Fibroblast of lung (primary cell): ENCODE results near the gene CHAT. TPM values are rescaled to one million over a fixed set of nuclear protein-coding genes. Genes with fewer than 3 reads are reported as not detected.

Source experiments
- DNase-seq, 2 donors: peaks; one replicate each; pipeline versions ENCODE4 v3.0.0 to v3.0.0-alpha.2; 2010; ENCODE audit warnings: low read depth in 2 of 2
- H2AFZ ChIP-seq: 2 replicates; pipeline ENCODE4 v1.5.1; 2012; ENCODE audit warnings: low read length, control low read depth, inconsistent platforms
- H3K27ac ChIP-seq: 2 replicates; pipeline ENCODE4 v1.5.1; 2011; ENCODE audit warnings: low read length, control low read depth; ENCODE audit not compliant: insufficient read depth
- H3K27me3 ChIP-seq: 2 replicates; pipeline ENCODE4 v1.5.1; 2011; ENCODE audit warnings: mild to moderate bottlenecking, low read length; ENCODE audit not compliant: control insufficient read depth, insufficient read depth
- H3K36me3 ChIP-seq: 2 replicates; pipeline ENCODE4 v1.5.1; 2011; ENCODE audit warnings: low read length; ENCODE audit not compliant: control insufficient read depth, insufficient read depth
- H3K4me1 ChIP-seq: 2 replicates; pipeline ENCODE4 v1.5.1; 2011; ENCODE audit warnings: low read length; ENCODE audit not compliant: control insufficient read depth, insufficient read depth; ENCODE audit errors: extremely low read depth
- H3K4me2 ChIP-seq: 2 replicates; pipeline ENCODE4 v1.5.1; 2011; ENCODE audit warnings: low read length, control low read depth; ENCODE audit not compliant: insufficient read depth; ENCODE audit errors: extremely low read depth
- H3K4me3 ChIP-seq, 4 experiments: fragments of 200-600 bp in 1 of 4; sonication (generic) in 1 of 4; replicated peaks in 1 of 4; 2 replicates each; pipeline ENCODE4 v1.5.1; 2011 to 2016; ENCODE audit warnings: low read length in 4 of 4, low read depth in 3 of 4, mild to moderate bottlenecking in 3 of 4, control low read depth in 2 of 4, inconsistent platforms in 1 of 4, mixed read lengths in 1 of 4; ENCODE audit not compliant: insufficient read depth in 1 of 4; ENCODE audit errors: control extremely low read depth in 1 of 4
- H3K79me2 ChIP-seq: 2 replicates; pipeline ENCODE4 v1.5.1; 2012; ENCODE audit warnings: mild to moderate bottlenecking, low read length, inconsistent platforms; ENCODE audit not compliant: control insufficient read depth, insufficient read depth
- H3K9ac ChIP-seq: 2 replicates; pipeline ENCODE4 v1.5.1; 2011; ENCODE audit warnings: mild to moderate bottlenecking, low read length, control low read depth; ENCODE audit not compliant: insufficient read depth
- H3K9me3 ChIP-seq: 2 replicates; pipeline ENCODE4 v1.5.1; 2012; ENCODE audit warnings: low read depth, low read length; ENCODE audit not compliant: control insufficient read depth, insufficient read depth
- H4K20me1 ChIP-seq: 2 replicates; pipeline ENCODE4 v1.5.1; 2011; ENCODE audit warnings: low read length; ENCODE audit not compliant: control insufficient read depth, insufficient read depth; ENCODE audit errors: extremely low read depth
- EZH2 ChIP-seq: IDR thresholded peaks from 2 replicates; pipeline ENCODE4 v1.5.1; 2012; ENCODE audit warnings: low read length, control low read depth, mild to moderate bottlenecking; ENCODE audit errors: missing control alignments
- polyA plus RNA-seq, 2 donors: library from polyadenylated mRNA; depleted of rRNA in 1 of 2; stranded (reverse) in 1 of 2; unstranded in 1 of 2; fragments of >200 nt; gene quantifications; 2 replicates each; pipeline ENCODE4 v1.2.1, GENCODE V29; 2011 to 2012; ENCODE audit warnings: missing spikeins in 1 of 2
- total RNA-seq: library from RNA; depleted of rRNA; stranded (reverse); fragments of >200 nt; gene quantifications from 2 replicates; pipeline ENCODE4 v1.2.1, GENCODE V29; 2014
- TF ChIP-seq, protein P1 (sequence below), 2 donors: IDR thresholded peaks in 1 of 2; conservative IDR thresholded peaks in 1 of 2; 1 replicate in 1 of 2; 2 replicates in 1 of 2; pipeline ENCODE4 v1.5.1; 2011 to 2012; ENCODE audit warnings: low read length in 2 of 2, control low read depth in 1 of 2, inconsistent platforms in 1 of 2, low read depth in 1 of 2, mild to moderate bottlenecking in 1 of 2

Gene CHAT
- total and polyA plus RNA-seq, 2 donors (not counting 1 experiment from before 2014, with no cell fraction given) = not detected

DNA sequence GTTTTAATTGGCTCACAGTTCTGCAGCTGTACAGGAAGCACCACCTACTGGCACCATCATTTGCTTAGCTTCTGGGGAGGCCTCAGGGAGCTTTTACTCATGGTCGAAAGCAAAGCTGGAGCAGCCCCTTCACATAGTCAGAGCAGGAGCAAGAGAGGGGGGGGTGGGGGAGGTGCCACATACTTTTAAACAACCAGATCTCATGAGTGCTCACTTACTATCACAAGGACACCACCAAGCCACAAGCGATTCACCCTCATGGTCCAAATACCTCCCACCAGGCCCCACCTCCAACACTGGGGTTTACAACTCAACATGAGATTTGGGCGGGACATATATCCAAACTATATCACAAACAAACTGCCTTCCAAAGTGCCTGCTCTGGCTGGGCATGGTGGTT, 35.4 kb upstream of the CHAT start:
- no peak overlapping the region for H3K27ac ChIP-seq
- no peak overlapping the region for H3K4me3 ChIP-seq
- no peaks in the 10 kb centered on the region for H3K27me3 ChIP-seq
- H3K36me3 ChIP-seq = no peaks in the 10 kb centered on the region
- no peak overlapping the region for H2AFZ ChIP-seq
- no peak for TF ChIP-seq EZH2
- TF ChIP-seq, protein P1, sequence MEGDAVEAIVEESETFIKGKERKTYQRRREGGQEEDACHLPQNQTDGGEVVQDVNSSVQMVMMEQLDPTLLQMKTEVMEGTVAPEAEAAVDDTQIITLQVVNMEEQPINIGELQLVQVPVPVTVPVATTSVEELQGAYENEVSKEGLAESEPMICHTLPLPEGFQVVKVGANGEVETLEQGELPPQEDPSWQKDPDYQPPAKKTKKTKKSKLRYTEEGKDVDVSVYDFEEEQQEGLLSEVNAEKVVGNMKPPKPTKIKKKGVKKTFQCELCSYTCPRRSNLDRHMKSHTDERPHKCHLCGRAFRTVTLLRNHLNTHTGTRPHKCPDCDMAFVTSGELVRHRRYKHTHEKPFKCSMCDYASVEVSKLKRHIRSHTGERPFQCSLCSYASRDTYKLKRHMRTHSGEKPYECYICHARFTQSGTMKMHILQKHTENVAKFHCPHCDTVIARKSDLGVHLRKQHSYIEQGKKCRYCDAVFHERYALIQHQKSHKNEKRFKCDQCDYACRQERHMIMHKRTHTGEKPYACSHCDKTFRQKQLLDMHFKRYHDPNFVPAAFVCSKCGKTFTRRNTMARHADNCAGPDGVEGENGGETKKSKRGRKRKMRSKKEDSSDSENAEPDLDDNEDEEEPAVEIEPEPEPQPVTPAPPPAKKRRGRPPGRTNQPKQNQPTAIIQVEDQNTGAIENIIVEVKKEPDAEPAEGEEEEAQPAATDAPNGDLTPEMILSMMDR (conservative IDR thresholded peaks at IDR 0.05 in 1 of 2, IDR thresholded peaks at IDR 0.05 in 1 of 2; ENCODE audit: low read depth in 1 of 2, low read length in 2 of 2) = no peak
- H3K4me2 ChIP-seq = no peak overlapping the region
- no peak for DNase-seq
- no peaks in the 10 kb centered on the region for H3K4me1 ChIP-seq
- H4K20me1 ChIP-seq = no peaks in the 10 kb centered on the region
- H3K9ac ChIP-seq = no peak overlapping the region
- no peaks in the 10 kb centered on the region for H3K9me3 ChIP-seq
- no peaks in the 10 kb centered on the region for H3K79me2 ChIP-seq

DNA sequence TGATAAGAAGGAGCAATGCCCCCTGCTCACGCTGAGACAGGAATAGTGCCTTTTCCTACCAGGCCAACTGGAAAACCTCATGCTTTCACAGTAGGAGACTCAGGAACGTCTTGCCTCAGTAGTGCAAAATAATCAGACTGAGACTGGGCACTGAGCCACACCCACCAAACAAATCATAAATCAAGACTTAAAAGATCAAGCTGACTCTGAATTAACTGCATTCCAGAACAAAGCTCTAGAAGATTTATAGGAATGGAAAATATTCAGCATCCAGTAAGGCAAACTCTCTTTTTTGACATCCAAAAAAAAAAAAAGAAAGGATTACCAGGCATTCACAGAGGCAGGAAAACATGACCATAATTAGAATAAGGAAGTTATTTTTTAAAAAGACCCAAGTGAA, 34.2 kb upstream of the CHAT start:
- H3K9ac ChIP-seq = no peak overlapping the region
- H3K4me1 ChIP-seq = no peaks in the 10 kb centered on the region
- no peaks in the 10 kb centered on the region for H3K27me3 ChIP-seq
- H3K36me3 ChIP-seq = no peaks in the 10 kb centered on the region
- H3K27ac ChIP-seq = no peak overlapping the region
- H3K79me2 ChIP-seq = no peaks in the 10 kb centered on the region
- H4K20me1 ChIP-seq = no peaks in the 10 kb centered on the region
- H3K4me3 ChIP-seq = no peak overlapping the region
- no peak overlapping the region for H3K4me2 ChIP-seq
- TF ChIP-seq, protein P1 (conservative IDR thresholded peaks at IDR 0.05 in 1 of 2, IDR thresholded peaks at IDR 0.05 in 1 of 2; ENCODE audit: low read depth in 1 of 2, low read length in 2 of 2) = no peak
- TF ChIP-seq EZH2 = no peak
- H3K9me3 ChIP-seq = no peaks in the 10 kb centered on the region
- DNase-seq = peak in 1 of 2 donors; percentile 82
- H2AFZ ChIP-seq = no peak overlapping the region

DNA sequence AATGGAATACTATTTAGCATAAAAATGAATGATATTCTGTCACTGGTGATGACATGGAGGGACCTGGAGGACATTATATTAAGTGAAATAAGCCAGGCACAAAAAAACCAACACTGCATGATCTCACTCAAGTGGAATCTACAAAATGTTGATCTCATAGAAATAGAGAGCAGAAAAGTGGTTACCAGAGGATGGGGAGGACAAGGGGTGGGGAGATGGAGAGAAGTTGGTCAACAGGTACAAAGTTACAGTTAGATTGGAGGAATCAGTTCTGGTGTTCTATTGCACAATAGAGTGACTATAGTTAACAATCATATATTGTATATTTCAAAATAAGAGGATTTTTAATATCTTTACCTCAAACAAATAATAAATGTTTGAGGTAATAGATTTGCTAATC, 28.4 kb upstream of the CHAT start:
- Histone ChIP-seq H3K4me3 (no peak overlapping the region), H3K9me3 (no peaks in the 10 kb centered on the region), H3K36me3 (no peaks in the 10 kb centered on the region), H3K79me2 (no peaks in the 10 kb centered on the region), H3K4me2 (no peak overlapping the region), H3K4me1 (no peaks in the 10 kb centered on the region), H4K20me1 (no peaks in the 10 kb centered on the region), H3K9ac (no peak overlapping the region), H3K27me3 (no peaks in the 10 kb centered on the region), H2AFZ (no peak overlapping the region), H3K27ac (no peak overlapping the region)
- peak in 1 of 2 donors; percentile 42 for DNase-seq
- TF ChIP-seq, protein P1 (conservative IDR thresholded peaks at IDR 0.05 in 1 of 2, IDR thresholded peaks at IDR 0.05 in 1 of 2; ENCODE audit: low read depth in 1 of 2, low read length in 2 of 2) = no peak
- TF ChIP-seq EZH2 = no peak
